Naive thymus-derived CD4-positive, alpha-beta T cell (primary cell): Measurements from ENCODE around the gene GPC6. TPM values are rescaled to one million over a fixed set of nuclear protein-coding genes. Genes with fewer than 3 reads are reported as not detected.

Experiments
- ATAC-seq: fragments of 150-1000 bp; cut with Tn5 transposase; 2 replicates; pipeline ENCODE4 v1.10.0; 2021; ENCODE audit warnings: mild to moderate bottlenecking, moderate library complexity
- CTCF ChIA-PET: fragments of 350-600 bp; sonication (Branson Sonifier 250); formaldehyde crosslinking; loops from one replicate; lab custom pipeline; 2021; ENCODE audit warnings: antibody characterized with exemption; lab: Charles Lee
- POLR2A ChIA-PET: fragments of 350-600 bp; sonication (Branson Sonifier 250); formaldehyde crosslinking; loops from one replicate; lab custom pipeline; 2021; ENCODE audit warnings: antibody characterized with exemption, inconsistent platforms; lab: Charles Lee
- DNase-seq, 9 donors: peaks; one replicate each; pipeline versions ENCODE4 v3.0.0 to v3.0.0-alpha.2; 2020 to 2022; ENCODE audit warnings: mixed read lengths in 1 of 9
- H3K27ac ChIP-seq: one replicate; pipeline ENCODE4 v1.7.0; 2013; ENCODE audit warnings: mild to moderate bottlenecking, low read depth, low read length, moderate library complexity
- H3K27me3 ChIP-seq, 2 donors: one replicate each; pipeline ENCODE4 v1.7.0; 2013; ENCODE audit warnings: low read length in 2 of 2, mild to moderate bottlenecking in 2 of 2, moderate library complexity in 2 of 2; ENCODE audit not compliant: control insufficient read depth in 2 of 2, insufficient read depth in 2 of 2
- H3K36me3 ChIP-seq, 3 experiments: 1 replicate in 2 of 3; 2 replicates in 1 of 3; pipeline ENCODE4 v1.7.0; 2013; ENCODE audit warnings: low read length in 3 of 3, mild to moderate bottlenecking in 3 of 3, moderate library complexity in 1 of 3; ENCODE audit not compliant: insufficient read depth in 3 of 3, control insufficient read depth in 2 of 3
- H3K4me1 ChIP-seq, 2 donors: one replicate each; pipeline ENCODE4 v1.7.0; 2013; ENCODE audit warnings: low read length in 2 of 2, mild to moderate bottlenecking in 2 of 2, moderate library complexity in 1 of 2; ENCODE audit not compliant: control insufficient read depth in 2 of 2, insufficient read depth in 2 of 2
- H3K4me3 ChIP-seq: 2 replicates; pipeline ENCODE4 v1.7.0; 2013; ENCODE audit warnings: mild to moderate bottlenecking, low read length
- H3K9me3 ChIP-seq, 3 experiments: 1 replicate in 2 of 3; 2 replicates in 1 of 3; pipeline ENCODE4 v1.7.0; 2013; ENCODE audit warnings: low read length in 3 of 3; ENCODE audit not compliant: control insufficient read depth in 2 of 3
- H3K27ac Mint-ChIP-seq, 9 donors: one replicate each; pipeline ENCODE4 v1.8.0; 2020 to 2022; ENCODE audit warnings: mixed read lengths in 9 of 9, mild to moderate bottlenecking in 8 of 9, moderate library complexity in 5 of 9, inconsistent platforms in 2 of 9
- H3K27me3 Mint-ChIP-seq, 5 donors: one replicate each; pipeline ENCODE4 v1.8.0; 2021 to 2022; ENCODE audit warnings: mixed read lengths in 5 of 5, mild to moderate bottlenecking in 1 of 5
- H3K36me3 Mint-ChIP-seq, 5 donors: one replicate each; pipeline ENCODE4 v1.8.0; 2020 to 2022; ENCODE audit warnings: mixed read lengths in 5 of 5, mild to moderate bottlenecking in 3 of 5, inconsistent platforms in 1 of 5
- H3K4me1 Mint-ChIP-seq, 7 donors: one replicate each; pipeline ENCODE4 v1.8.0; 2020 to 2022; ENCODE audit warnings: mixed read lengths in 7 of 7, mild to moderate bottlenecking in 3 of 7, inconsistent platforms in 1 of 7
- H3K4me3 Mint-ChIP-seq, 10 donors: one replicate each; pipeline ENCODE4 v1.8.0; 2020 to 2022; ENCODE audit warnings: mild to moderate bottlenecking in 10 of 10, mixed read lengths in 10 of 10, moderate library complexity in 6 of 10, inconsistent platforms in 2 of 10
- H3K9me3 Mint-ChIP-seq, 11 donors: one replicate each; pipeline ENCODE4 v1.8.0; 2020 to 2022; ENCODE audit warnings: mixed read lengths in 11 of 11, mild to moderate bottlenecking in 4 of 11, inconsistent platforms in 1 of 11, moderate library complexity in 1 of 11
- intact Hi-C, 2 donors: fragments of 100-400 bp; cut with micrococcal nuclease; formaldehyde crosslinking; loops; one replicate each; pipeline ENCODE4 v1.15.1; 2023
- polyA plus RNA-seq, 2 donors: library from polyadenylated mRNA; unstranded; fragments of 300-500 nt; fragmentation: Illumina TruSeq; gene quantifications; one replicate each; pipeline ENCODE4 v1.2.3, GENCODE V29; 2021
- total RNA-seq, 6 experiments: library from RNA in 5 of 6; stranded (reverse) in 5 of 6; gene quantifications; 1 replicate in 5 of 6; 2 replicates in 1 of 6; pipeline ENCODE4 v1.2.3 and lab custom pipeline; 2021 to 2026

Gene GPC6
- total and polyA plus RNA-seq, 7 experiments from 2014 or later: not detected

DNA sequence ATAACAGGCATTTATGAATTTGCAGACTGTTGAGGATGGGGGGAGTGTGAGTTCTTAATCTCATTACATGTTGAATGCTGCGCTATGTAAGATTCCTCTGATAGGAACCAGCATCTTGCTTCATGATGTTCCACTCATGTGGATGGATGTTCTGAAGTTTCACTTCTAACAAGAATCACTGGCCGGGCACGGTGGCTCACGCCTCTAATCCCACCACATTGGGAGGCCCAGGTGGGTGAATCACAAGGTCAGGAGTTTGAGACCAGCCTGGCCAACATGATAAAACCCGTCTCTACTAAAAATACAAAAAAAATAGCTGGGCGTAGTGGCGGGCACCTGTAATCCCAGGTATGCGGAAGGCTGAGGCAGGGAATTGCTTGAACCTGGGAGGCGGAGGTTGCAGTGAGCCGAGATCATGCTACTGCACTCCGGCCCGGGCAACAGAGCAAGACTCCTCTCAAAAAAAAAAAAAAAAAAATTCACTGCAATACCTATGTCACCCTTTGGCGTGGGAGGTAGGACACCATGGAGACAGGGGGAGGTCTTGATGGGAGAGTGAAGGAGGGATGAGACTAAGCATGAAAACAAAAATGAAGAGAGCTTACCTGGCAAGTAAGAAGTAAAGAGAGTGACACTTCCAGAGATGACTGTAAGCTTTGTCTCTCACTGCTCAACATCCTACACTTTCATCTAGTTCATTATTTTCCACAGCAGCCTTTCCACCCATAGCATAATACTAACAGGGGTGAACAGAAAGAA, 1119.8 kb downstream of the GPC6 start:
- H3K27me3 Mint-ChIP-seq: peaks cover 0 to 9% (median 0%) of the 10 kb centered on the region in 5 donors
- ChIA-PET POLR2A (no interaction called here), CTCF (interaction anchor here (0.7 to 1.8 kb wide), 6 partner anchors 16 to 324 kb away, joined by 3 to 5 read pairs (median 4); no protein-coding TSS in a partner anchor)

DNA sequence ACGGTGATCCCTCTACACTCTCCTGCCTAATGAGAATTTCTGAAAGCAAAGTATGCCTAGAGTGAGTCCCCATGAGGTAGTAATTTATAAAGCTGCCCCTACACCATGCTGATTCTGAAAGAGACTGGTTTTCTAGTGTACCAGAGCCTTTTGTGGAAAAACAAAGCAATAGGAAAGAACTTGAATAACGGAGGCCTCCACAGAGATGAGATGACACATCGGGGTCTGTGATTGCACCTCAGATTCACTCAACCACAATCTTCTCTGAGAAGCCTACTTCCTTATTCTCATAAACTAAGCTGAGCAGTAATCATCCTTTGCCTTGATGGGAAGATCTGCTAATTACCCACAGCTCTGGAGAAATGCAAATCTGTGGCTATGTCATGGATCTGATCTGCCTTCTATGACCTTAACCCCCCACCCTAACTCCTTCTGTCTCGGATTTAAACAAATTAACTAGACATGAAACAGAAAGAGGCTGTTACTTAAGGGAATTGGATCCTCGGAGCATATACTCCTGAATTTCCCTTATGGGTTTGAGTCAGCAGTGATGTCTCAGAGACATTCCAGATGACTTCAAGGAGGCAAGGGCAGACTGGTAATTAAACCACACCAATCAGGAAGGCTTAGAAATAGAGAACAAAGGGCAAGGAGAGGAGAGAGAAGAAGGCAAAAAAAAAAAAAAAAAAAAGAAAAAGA, 1124.8 kb downstream of the GPC6 start:
- Histone ChIP-seq H3K27ac (no peak overlapping the region), H3K4me3 (no peak overlapping the region), H3K4me1 (peaks cover 0 to 4% of the 10 kb centered on the region in 2 donors), H3K27me3 (no peaks in the 10 kb centered on the region), H3K9me3 (no peaks in the 10 kb centered on the region), H3K36me3 (no peaks in the 10 kb centered on the region)
- Mint-ChIP-seq H3K27ac (peak overlapping the region in 1 of 9 donors; percentile 51), H3K4me3 (peak overlapping the region in 1 of 10 donors; percentile 7), H3K4me1 (peaks cover 0 to 20% (median 8%) of the 10 kb centered on the region in 7 donors), H3K27me3 (peaks cover 0 to 6% (median 0%) of the 10 kb centered on the region in 5 donors), H3K36me3 (peaks cover 0 to 3% (median 0%) of the 10 kb centered on the region in 5 donors), H3K9me3 (no peaks in the 10 kb centered on the region)
- no peak for DNase-seq
- ChIA-PET CTCF (interaction anchor here (1.2 kb wide), 1 partner anchor 10 kb away, joined by 4 read pairs; no protein-coding TSS in a partner anchor), POLR2A (no interaction called here)
- ATAC-seq: no peak
- intact Hi-C loops: no loop called here

More for the DNA sequence above, 1119.8 kb downstream of the GPC6 start:
- Mint-ChIP-seq H3K27ac (no peak overlapping the region), H3K4me1 (peaks cover 5 to 18% (median 10%) of the 10 kb centered on the region in 7 donors), H3K4me3 (no peak overlapping the region), H3K9me3 (no peaks in the 10 kb centered on the region), H3K36me3 (peaks cover 0 to 2% (median 0%) of the 10 kb centered on the region in 5 donors)
- H3K36me3 ChIP-seq: no peaks in the 10 kb centered on the region
- H3K9me3 ChIP-seq: no peaks in the 10 kb centered on the region
- intact Hi-C loops: loop anchor here in 1 of 2 donors (10.0 kb wide), 2 partner anchors 422 to 702 kb away; no protein-coding TSS in a partner anchor
- H3K4me1 ChIP-seq: peaks cover 0 to 4% of the 10 kb centered on the region in 2 donors
- H3K4me3 ChIP-seq: no peak overlapping the region
- H3K27me3 ChIP-seq: no peaks in the 10 kb centered on the region
- H3K27ac ChIP-seq: no peak overlapping the region
- ATAC-seq: no peak
- no peak for DNase-seq

GRCh38 chr13:94352057-94352456, 1125.5 kb downstream of the GPC6 start:
- no peaks in the 10 kb centered on the region for H3K9me3 Mint-ChIP-seq
- Histone ChIP-seq H3K36me3 (no peaks in the 10 kb centered on the region), H3K27me3 (no peaks in the 10 kb centered on the region), H3K27ac (no peak overlapping the region), H3K9me3 (no peaks in the 10 kb centered on the region), H3K4me1 (peaks cover 0 to 4% of the 10 kb centered on the region in 2 donors), H3K4me3 (no peak overlapping the region)
- no peak overlapping the region for H3K4me3 Mint-ChIP-seq
- DNase-seq (no peak), ATAC-seq (no peak)
- ChIA-PET POLR2A (no interaction called here), CTCF (interaction anchor here (1.2 to 1.3 kb wide), 2 partner anchors 10 kb away, joined by 3 to 4 read pairs; no protein-coding TSS in a partner anchor)
- no peak overlapping the region for H3K27ac Mint-ChIP-seq
- H3K27me3 Mint-ChIP-seq: peaks cover 0 to 8% (median 0%) of the 10 kb centered on the region in 5 donors
- peaks cover 0 to 20% (median 6%) of the 10 kb centered on the region in 7 donors for H3K4me1 Mint-ChIP-seq
- intact Hi-C loops: no loop called here
- peaks cover 0 to 3% (median 0%) of the 10 kb centered on the region in 5 donors for H3K36me3 Mint-ChIP-seq

GRCh38 chr13:94353167-94353710, 1126.6 kb downstream of the GPC6 start:
- no peaks in the 10 kb centered on the region for H3K27me3 ChIP-seq
- intact Hi-C loops: no loop called here
- H3K27ac ChIP-seq: no peak overlapping the region
- Mint-ChIP-seq H3K4me3 (no peak overlapping the region), H3K36me3 (peaks cover 0 to 3% (median 0%) of the 10 kb centered on the region in 5 donors), H3K9me3 (no peaks in the 10 kb centered on the region), H3K4me1 (peaks cover 0 to 20% (median 6%) of the 10 kb centered on the region in 7 donors), H3K27ac (no peak overlapping the region), H3K27me3 (peaks cover 0 to 10% (median 0%) of the 10 kb centered on the region in 5 donors)
- ATAC-seq (no peak), DNase-seq (no peak)
- no peaks in the 10 kb centered on the region for H3K36me3 ChIP-seq
- ChIA-PET CTCF (interaction anchor here (0.7 to 1.3 kb wide), 2 partner anchors 9 to 27 kb away, joined by 3 read pairs; no protein-coding TSS in a partner anchor), POLR2A (no interaction called here)
- no peaks in the 10 kb centered on the region for H3K9me3 ChIP-seq
- peaks cover 0 to 4% of the 10 kb centered on the region in 2 donors for H3K4me1 ChIP-seq
- no peak overlapping the region for H3K4me3 ChIP-seq

DNA sequence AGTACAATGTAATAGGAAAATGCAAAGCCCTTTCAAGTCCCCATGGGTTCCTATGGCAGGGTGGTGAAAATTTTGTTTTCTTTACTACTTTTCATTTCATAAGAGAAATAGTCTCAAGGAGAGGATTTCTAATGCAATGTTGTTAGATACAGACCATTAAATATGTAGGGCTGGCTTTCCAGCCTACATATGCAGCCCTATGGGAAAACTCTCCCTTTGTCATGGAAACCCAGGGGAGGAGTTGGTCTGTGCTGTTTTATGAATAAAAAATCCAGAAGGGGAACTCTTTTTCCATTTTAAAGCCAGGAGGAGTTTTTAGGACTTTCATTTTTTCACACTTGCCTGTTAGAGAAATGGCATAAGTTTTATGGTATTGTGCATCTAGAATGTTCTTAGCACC, 1133.3 kb downstream of the GPC6 start:
- Mint-ChIP-seq H3K36me3 (no peaks in the 10 kb centered on the region), H3K27me3 (peaks cover 0 to 4% (median 0%) of the 10 kb centered on the region in 5 donors), H3K9me3 (no peaks in the 10 kb centered on the region), H3K27ac (no peak overlapping the region), H3K4me1 (peaks cover 0 to 6% (median 0%) of the 10 kb centered on the region in 7 donors), H3K4me3 (no peak overlapping the region)
- no peaks in the 10 kb centered on the region for H3K36me3 ChIP-seq
- no peak for DNase-seq
- H3K9me3 ChIP-seq: no peaks in the 10 kb centered on the region
- H3K4me1 ChIP-seq: no peaks in the 10 kb centered on the region
- intact Hi-C loops: loop anchor here (5.0 to 10.0 kb wide), 5 partner anchors 88 to 685 kb away; no protein-coding TSS in a partner anchor
- ChIA-PET POLR2A (no interaction called here), CTCF (interaction anchor here (0.8 kb wide), 1 partner anchor 368 kb away, joined by 5 read pairs; no protein-coding TSS in a partner anchor)
- H3K27ac ChIP-seq: no peak overlapping the region
- H3K4me3 ChIP-seq: no peak overlapping the region
- no peaks in the 10 kb centered on the region for H3K27me3 ChIP-seq
- ATAC-seq: no peak

- H3K27me3 ChIP-seq: no peaks in the 10 kb centered on the region
- H3K27ac ChIP-seq: no peak overlapping the region
- ChIA-PET CTCF (interaction anchor here (0.6 to 1.4 kb wide), 7 partner anchors 10 to 693 kb away, joined by 3 to 7 read pairs (median 3); no protein-coding TSS in a partner anchor), POLR2A (no interaction called here)
- DNase-seq: peak in 8 of 9 donors; percentile 52 to 75 (median 69)
- Mint-ChIP-seq H3K27me3 (peaks cover 0 to 16% (median 5%) of the 10 kb centered on the region in 5 donors), H3K4me1 (peaks cover 0 to 6% (median 0%) of the 10 kb centered on the region in 7 donors), H3K4me3 (no peak overlapping the region), H3K27ac (no peak overlapping the region), H3K9me3 (no peaks in the 10 kb centered on the region), H3K36me3 (no peaks in the 10 kb centered on the region)
- H3K4me3 ChIP-seq: no peak overlapping the region
- no peaks in the 10 kb centered on the region for H3K4me1 ChIP-seq
- H3K36me3 ChIP-seq: no peaks in the 10 kb centered on the region
- peak; percentile 93 for ATAC-seq
- no peaks in the 10 kb centered on the region for H3K9me3 ChIP-seq
- intact Hi-C loops: loop anchor here (1.0 to 10.0 kb wide), 9 partner anchors 39 to 1466 kb away; no protein-coding TSS in a partner anchor
Observed at GRCh38 chr13:94362411-94362909, 1135.9 kb downstream of the GPC6 start.
